Stromal cell of bone marrow (primary cell): Measurements from ENCODE around the gene EMILIN2.

Experiments used
- DNase-seq: peaks from one replicate; pipeline ENCODE4 v3.0.0-alpha.2; 2012; ENCODE audit warnings: low read depth

Gene EMILIN2

DNA sequence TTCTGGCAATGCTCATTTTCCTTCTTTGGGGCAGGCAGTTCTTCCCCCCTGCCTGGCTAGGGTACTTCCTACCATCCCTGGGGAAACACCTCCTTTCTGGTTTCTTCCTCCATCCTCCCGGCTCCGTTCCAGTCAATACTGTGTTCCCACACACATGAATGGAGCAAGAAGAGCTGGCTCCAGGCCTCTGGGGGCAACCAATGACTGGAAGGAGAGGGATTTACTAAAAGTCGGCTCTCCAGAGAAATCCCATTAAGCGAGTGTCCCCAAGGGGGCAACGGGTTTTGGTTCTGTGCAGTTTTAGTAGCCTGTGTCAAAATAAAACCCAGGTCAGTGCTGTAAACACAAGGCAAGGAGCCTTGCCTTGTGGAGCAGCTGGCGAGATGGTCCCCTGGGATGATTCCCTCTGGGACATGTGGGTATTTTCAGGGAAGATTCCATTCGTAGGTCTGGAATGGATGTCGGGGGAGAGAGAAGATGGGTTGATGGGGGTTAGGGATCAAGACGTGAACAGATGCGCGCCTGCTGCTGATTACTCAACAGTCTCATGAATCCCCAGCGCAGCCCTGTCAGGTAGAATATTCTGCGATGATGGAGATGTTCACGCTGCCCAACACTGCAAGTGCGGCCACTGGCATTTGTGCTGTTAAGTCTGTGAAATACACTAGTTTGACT is 32.0 kb downstream of the EMILIN2 start:
- DNase-seq = no peak

DNA sequence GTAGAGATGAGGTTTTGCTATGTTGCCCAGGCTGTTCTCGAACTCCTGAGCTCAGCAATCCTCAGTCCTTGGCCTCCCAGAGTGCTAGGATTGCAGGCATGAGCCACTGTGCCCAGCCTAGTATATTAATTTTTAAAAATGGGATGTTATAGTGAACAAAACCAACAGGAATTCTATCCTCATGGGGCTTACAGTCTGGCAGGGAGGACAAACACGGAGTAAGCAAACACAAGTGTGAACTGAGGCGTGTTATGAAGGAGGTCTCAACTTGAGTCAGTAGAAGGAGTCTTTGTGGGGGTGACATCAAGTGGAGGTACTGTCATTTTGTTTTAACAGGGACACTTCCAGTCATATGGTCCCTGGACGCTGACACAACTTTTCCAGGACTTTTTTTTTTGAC is 33.1 kb downstream of the EMILIN2 start:
- DNase-seq = no peak

GRCh38 chr18:2880473-2880872 is 33.7 kb downstream of the EMILIN2 start:
- no peak for DNase-seq

GRCh38 chr18:2881088-2881839 is 34.5 kb downstream of the EMILIN2 start:
- peak; percentile 75 for DNase-seq

- DNase-seq = no peak
Observed at GRCh38 chr18:2881840-2882195, 35.0 kb downstream of the EMILIN2 start.

- DNase-seq = no peak
Observed at GRCh38 chr18:2882201-2882600, 35.4 kb downstream of the EMILIN2 start.

GRCh38 chr18:2883076-2883735 is 36.4 kb downstream of the EMILIN2 start:
- DNase-seq = no peak

- DNase-seq = no peak
Observed at GRCh38 chr18:2884706-2885285, 38.0 kb downstream of the EMILIN2 start.

DNA sequence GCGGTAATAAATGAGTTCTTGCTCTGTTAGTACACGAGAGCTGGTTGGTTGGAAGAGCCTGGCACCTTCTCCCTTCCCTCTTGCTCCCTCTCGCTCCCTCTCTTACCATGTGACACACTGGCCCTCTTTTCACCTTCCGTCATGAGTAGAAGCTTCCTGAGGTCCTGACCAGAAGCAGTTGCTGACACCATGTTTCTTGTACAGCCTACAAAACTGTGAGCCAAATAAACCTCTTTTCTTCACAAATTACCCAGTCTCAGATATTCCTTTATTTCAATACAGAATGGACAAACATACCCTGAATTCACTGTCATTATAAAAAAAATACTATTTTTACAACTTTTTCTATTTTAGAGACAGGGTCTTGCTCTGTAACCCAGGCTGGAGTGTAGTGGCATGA is 40.7 kb downstream of the EMILIN2 start:
- no peak for DNase-seq

DNA sequence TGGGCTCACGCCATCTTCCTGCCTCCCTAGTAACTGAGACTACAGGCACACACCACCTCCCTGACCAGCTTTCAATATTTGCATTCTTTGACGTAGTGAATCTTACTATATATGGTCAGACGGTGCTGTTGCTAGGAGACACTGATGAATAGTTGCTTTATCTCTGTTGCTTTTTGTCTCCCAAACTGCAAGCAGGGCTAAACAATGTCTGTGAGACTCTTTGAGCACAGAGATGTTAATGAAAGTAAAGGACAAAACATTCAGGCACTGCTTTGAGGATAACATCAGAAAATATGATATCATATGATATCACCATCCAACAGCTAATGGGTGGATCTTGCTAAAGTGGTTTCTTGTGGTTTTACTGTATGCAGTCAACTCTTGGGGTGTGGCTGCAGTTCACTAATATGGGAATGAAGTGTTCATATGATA is 43.0 kb downstream of the EMILIN2 start:
- DNase-seq = peak; percentile 15

DNA sequence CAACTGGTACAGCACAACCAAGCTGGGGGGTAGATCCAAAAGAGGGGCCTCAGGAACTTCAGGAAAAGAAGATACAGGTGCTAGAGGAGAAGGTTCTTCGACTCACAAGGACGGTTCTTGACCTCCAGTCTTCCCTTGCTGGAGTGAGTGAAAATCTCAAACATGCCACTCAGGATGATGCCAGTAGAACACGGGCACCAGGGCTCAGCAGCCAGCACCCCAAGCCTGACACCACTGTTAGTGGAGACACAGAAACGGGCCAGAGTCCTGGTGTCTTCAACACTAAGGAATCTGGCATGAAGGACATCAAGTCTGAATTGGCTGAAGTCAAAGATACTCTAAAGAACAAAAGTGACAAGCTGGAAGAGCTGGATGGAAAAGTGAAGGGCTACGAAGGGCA is 43.8 kb downstream of the EMILIN2 start:
- DNase-seq = no peak

DNA sequence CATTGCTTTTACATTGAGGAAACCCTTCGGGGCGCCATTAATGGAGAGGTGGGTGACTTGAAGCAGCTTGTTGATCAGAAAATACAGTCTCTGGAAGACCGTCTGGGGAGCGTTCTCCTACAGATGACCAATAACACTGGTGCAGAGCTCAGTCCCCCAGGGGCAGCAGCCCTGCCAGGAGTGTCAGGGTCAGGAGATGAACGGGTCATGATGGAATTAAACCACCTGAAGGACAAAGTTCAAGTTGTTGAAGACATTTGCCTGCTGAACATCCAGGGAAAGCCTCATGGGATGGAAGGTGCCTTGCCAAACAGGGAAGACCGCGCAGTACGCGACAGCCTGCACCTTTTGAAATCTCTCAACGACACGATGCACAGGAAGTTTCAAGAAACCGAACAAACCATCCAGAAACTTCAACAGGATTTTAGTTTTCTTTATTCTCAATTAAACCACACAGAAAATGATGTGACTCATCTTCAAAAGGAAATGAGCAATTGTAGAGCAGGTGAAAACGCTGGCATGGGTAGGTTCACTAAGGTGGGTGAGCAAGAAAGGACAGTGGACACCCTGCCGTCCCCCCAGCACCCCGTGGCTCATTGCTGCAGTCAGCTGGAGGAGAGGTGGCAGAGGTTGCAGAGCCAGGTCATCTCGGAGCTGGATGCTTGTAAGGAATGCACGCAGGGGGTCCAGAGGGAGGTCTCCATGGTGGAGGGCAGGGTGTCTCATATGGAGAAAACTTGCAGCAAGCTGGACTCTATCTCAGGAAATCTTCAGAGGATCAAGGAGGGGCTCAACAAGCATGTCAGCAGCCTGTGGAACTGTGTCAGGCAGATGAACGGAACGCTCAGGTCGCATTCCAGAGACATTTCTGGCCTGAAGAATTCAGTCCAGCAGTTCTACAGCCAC is 45.0 kb downstream of the EMILIN2 start:
- DNase-seq = no peak

GRCh38 chr18:2893056-2893455 is 46.2 kb downstream of the EMILIN2 start:
- no peak for DNase-seq

GRCh38 chr18:2893676-2894075 is 46.9 kb downstream of the EMILIN2 start:
- DNase-seq = no peak

- DNase-seq = no peak
Observed at GRCh38 chr18:2894131-2894840, 47.5 kb downstream of the EMILIN2 start.

DNA sequence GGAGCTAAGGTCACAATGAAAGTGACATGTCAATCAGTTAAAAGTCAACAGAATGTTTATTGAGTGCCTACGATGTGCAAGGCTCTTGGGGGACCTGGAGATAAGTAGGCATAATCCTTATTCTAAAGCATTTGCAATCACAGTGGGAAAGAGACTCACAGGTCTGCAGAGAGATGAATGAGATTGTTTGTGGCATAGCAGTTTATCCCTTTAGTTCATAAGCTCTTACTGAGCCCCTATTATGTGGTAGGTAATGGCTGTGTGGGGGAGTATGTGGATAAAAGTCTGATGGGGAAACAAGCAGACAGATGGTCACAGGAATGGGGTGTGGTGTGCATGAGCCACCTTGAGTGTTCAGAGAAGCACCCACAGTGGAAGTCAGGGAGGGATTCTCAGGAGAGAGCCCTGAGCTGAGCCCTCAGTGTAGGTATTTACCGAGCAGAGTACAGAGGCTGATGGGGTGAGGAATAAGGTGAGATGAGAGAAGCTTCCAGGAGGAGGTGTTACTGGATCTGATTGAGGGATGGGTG is 48.1 kb downstream of the EMILIN2 start:
- no peak for DNase-seq

- no peak for DNase-seq
Observed at GRCh38 chr18:2895391-2895790, 48.6 kb downstream of the EMILIN2 start.

DNA sequence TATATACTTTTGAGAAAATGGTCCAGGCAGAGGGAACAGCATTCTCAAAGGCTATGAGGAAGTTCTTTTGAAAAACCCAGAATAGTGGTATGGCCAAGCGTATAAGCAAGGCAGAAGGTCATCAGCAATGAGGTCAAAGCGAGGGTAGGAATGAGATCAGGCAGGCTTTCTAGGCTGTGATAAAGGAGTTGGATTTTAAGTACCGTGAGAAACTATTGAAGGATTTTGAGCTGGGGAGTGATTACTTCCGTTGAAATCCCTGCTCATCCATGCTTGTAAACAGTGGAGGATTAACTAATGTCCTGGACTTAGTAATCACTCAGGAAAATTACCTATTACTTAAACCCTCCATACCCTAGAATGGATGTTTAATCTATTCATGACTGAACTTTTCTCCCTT is 50.2 kb downstream of the EMILIN2 start:
- no peak for DNase-seq

DNA sequence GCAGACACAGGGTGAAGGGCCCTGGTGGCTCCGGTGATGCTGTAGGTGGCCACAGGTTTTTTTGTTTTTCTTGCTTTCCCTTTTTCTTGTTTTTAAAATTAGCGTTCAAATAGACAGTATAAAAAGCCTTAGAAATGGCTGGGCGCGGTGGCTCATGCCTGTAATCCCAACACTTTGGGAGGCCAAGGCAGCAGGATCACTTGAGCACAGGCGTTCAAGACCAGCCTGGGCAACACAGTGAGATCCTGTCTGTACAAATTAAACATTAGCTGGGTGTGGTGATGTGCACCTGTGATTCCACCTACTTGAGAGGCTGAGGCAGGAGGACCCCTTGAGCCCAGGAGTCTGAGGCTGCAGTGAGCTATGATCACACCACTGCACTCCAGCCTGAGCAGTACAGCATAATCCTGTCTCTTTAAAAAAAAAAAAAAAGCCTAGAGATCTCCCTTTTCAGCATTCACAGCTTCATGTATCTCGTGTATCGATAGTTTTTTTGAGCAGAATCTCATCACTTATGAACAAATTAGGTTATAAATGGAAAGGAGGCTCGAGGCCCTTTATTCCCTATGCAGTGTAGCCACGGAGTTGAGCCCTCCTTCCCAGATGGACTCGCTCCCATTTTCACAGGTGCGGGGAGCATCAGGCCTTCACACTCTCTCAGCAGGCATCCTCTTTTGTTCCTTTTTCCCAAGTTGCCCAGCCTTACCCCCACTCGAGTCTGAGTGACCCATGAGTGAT is 50.8 kb downstream of the EMILIN2 start:
- DNase-seq = no peak

DNA sequence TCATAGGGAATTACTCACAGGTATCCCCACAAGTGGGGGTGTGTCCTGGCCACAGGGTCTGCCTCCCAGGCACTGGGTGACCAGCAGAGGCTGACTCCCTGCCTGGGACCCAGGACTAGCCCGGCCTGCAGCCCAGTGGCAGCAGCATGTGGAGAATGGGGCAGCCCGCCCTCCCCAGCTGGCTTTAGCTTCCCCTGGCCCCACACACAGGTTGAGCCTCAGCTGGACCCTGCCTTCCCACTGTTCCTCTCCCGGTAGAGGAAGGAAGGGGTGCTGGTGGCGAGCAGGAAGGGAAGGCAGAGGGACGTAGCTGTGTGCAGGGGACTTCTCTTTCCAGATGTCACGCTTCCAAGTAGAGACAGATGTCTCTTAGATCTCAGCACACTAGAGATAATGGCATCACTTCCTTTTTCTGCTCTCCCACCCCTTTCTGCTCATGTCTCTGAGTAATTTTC is 51.4 kb downstream of the EMILIN2 start:
- peak; percentile 9 for DNase-seq
